ENCODE measurements around the gene ERC2.

ERC2 gene

DNA sequence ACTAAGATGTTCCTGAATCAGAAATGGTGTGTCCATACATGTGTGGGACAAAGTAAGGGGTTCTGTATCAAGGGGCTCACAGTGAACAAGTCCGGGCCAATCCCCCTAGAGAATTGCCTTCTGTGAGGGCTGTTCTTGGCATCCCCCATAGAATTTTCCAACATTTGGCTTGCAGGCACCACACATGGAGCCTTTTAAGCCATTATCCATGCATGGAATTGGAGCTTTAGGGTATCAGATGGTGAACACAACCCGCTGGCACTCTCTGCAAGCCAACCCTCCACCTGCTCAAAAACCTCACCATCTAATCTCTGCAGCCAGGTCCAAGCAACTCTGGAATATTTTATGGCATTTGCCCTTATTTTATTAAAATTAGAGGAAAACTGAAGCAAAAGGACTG is 278.7 kb downstream of the ERC2 start:
- no peak for DNase-seq (ENCODE audit: low read depth)

DNA sequence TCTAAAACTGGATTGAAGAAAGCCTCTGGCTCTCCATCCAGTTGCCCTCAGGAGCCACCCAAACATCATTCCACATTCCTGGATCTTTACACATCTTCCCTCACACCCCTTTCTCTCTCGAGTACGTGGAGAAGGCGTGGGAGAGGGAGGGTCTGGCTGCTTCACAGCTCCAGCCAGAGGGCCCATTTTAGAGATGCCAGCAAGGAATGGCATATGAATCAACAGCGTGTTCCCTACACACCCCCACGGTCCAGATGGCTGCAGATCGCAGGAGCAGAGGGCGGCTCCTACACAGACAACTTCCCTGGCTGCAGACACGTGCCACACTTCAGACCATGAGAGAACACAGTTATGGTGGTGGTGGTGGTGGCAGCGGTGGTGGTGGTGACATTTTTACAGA is 280.1 kb downstream of the ERC2 start:
- DNase-seq (ENCODE audit: low read depth) = no peak

DNA sequence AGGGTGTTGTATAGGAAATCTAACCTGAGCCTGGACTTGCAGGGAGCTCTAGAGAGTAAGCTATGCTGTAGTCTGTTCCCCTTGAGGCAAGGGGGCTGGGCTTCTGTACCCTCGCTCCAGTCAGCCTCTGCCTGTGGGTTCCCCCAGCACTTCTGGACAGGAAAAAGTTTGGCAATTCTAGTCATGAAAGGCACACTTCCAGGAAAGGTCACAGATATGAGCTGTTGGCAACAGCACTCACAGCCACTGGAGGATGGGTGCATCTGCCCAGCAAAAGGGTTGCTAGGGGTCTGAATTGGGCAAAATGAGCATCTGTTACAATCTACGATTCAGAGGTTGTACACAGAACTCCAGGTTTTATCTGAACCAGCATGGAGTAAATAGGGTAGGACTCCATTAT is 281.2 kb downstream of the ERC2 start:
- DNase-seq (ENCODE audit: low read depth) = no peak

GRCh38 chr3:56185827-56186226 is 282.4 kb downstream of the ERC2 start:
- no peak for DNase-seq (ENCODE audit: low read depth)

DNA sequence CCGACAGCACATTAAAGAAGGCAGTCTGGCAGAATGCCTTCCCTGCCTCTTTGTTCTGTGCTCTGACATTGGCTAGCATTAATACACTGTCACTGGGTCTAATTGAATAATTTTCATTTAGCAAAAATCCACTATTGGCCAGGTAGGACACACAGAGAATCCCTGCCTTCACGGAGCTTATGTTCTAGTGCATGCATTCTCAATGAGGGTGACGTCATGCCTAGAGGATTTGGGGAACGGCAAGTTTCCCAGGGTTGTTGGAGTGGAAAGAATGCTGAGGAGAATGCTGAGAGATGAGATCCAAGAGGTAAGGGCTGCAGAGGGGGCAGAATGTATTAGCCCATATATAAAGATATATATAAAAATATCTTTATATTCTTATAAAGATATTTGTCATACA is 284.7 kb downstream of the ERC2 start:
- DNase-seq (ENCODE audit: low read depth) = no peak

DNA sequence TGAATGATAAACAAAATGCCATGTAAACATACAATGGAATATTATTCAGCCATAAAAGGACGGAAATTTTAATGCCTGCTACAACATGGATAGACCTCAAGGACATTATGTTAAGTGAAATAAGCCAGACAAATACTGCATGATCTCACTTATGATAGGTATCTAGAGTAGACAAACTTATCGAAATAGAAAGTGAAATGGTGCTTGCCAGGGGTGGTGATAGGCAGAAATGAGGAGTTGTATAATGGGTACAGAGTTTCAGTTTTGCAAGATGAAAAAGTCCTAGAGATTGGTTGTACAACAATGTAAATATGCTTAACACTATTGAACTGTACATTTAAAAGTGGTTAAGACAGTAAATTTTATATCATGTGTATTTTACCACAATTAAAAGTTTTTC is 287.8 kb downstream of the ERC2 start:
- DNase-seq (ENCODE audit: low read depth) = no peak

- no peak for DNase-seq (ENCODE audit: low read depth)
Measured at GRCh38 chr3:56173601-56174000, 294.7 kb downstream of the ERC2 start.

- DNase-seq (ENCODE audit: low read depth) = no peak
Measured at GRCh38 chr3:56164436-56164835, 303.8 kb downstream of the ERC2 start.

GRCh38 chr3:56157693-56158362 is 310.4 kb downstream of the ERC2 start:
- no peak for DNase-seq (ENCODE audit: low read depth)

DNA sequence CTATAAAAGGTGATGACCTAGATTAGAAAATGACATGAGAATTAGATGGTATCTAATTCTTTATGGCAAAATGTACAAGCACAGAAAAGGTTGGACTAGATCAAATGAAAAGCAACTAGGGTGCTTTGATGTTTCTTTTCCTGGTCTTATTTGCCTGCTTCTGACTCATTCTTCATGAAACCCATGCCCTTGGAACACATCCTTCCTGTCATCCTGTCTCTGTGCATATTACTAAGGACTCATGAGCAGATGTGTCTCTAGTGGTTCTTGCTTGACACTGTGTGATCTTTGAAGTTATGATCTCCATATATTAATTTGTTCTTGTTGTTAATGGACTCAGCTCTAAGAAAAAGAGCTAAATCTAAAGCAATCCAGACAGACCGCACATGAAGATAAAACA is 314.0 kb downstream of the ERC2 start:
- no peak for DNase-seq (ENCODE audit: low read depth)

GRCh38 chr3:56147354-56147753 is 320.9 kb downstream of the ERC2 start:
- DNase-seq (ENCODE audit: low read depth) = no peak

DNA sequence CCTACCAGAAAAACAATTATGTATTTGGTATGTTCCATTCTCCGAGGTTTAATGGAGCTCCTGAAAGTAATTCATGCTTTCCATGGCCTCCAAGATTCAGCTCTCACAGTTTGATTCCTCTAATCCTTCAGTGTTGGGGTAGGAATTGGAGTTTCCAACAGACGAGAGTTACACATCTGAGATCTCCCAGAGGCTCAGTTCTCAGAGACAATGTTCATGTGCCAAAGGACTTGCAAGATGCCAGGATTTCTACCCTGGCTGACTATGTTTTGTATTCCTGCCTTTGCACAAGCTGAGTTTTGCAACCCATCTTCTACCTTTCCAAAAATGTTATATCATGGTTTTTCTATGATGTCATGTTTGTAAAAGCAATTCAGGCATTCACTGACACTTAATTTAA is 322.9 kb downstream of the ERC2 start:
- no peak for DNase-seq (ENCODE audit: low read depth)

DNA sequence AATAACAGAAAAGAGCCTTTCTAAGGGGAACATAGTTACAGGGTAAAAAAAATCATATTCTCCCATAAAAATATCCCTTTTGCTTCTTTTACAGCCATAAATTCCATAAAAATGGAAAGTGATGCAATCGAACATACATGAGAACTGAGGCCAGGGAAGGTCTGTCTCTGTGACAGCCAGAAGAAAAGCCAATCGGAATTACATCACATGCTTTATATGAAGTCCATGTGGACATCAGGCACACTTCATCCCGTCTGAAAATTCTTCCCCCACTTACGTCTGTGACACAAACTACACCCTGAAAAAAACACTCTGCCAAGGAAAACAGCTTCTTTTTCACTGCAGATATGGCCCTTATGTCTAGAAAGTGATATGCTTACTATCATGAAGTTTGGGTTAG is 323.5 kb downstream of the ERC2 start:
- DNase-seq (ENCODE audit: low read depth) = no peak

- no peak for DNase-seq (ENCODE audit: low read depth)
Measured at GRCh38 chr3:56137415-56137814, 330.9 kb downstream of the ERC2 start.

DNA sequence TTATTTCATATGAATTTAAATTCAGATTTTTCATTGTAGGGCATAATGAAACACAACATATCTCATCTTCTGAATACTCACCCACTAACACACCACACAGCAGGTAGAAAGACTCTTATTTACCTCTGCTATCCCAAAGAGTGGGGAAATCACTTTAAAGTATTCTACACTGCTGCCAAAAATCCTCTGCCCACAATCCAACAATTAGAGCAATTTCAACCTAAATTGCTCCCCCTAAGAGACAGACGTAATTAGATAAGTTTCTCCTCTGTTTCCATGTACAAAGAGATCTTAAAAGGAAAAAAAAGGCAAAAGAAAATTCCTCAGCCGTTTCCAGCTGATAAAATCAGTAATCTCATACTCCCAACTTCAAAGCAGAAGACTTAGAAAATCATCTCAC is 331.8 kb downstream of the ERC2 start:
- DNase-seq (ENCODE audit: low read depth) = no peak

- no peak for DNase-seq (ENCODE audit: low read depth)
Measured at GRCh38 chr3:56135941-56136340, 332.3 kb downstream of the ERC2 start.

- DNase-seq (ENCODE audit: low read depth) = no peak
Measured at GRCh38 chr3:56133423-56133822, 334.8 kb downstream of the ERC2 start.

DNA sequence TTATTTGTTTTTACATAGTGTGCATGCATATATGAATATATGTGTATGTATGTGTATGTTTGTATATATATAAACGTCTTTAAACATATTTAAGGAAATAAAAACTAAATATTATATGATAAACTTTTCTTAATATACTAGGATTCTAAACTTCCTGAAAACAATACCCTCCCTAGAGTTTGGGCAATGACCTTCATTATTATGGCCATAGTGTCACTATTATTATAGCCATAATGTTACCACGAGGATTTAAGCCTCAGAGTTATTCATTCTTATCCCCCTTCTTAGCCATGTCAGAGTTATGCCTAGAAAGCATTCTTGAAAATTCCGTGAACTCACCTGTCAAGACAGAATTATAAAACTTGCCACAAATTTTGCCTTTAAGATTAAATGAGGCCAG is 335.5 kb downstream of the ERC2 start:
- no peak for DNase-seq (ENCODE audit: low read depth)

GRCh38 chr3:56131974-56132590 is 336.2 kb downstream of the ERC2 start:
- DNase-seq (ENCODE audit: low read depth) = no peak

- DNase-seq (ENCODE audit: low read depth) = no peak
Measured at GRCh38 chr3:56130036-56130435, 338.2 kb downstream of the ERC2 start.

GRCh38 chr3:56126632-56127031 is 341.6 kb downstream of the ERC2 start:
- DNase-seq (ENCODE audit: low read depth) = no peak

DNA sequence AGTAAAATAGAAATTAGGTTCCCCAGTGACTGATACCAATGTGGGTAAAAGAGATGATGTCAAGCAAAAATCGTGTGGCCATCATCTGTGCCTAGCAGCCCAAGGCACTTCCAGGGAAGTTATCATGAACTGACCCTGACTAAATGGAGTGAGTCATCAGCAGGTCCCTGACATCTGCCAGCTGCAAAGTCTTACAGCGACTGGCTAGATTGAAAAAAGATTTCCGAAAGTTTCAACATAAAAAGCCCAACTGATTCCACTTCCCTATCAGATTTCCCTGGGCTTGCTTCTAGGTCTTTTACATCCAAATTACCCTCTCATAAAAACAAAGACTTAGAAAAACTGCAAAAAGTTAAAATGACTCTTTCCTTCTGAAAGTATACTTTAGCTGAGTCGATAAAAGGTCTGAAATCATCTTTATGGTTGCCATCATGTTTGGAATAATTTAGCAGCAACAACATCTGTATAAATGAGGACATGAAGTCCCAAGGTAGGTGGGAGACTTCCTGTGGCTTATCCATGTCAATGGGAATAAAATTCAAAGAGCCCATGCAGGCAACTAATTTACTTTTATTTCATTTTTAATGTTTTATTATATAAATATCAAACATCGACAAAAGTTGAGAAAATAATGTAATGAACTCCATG is 342.8 kb downstream of the ERC2 start:
- no peak for DNase-seq (ENCODE audit: low read depth)

DNA sequence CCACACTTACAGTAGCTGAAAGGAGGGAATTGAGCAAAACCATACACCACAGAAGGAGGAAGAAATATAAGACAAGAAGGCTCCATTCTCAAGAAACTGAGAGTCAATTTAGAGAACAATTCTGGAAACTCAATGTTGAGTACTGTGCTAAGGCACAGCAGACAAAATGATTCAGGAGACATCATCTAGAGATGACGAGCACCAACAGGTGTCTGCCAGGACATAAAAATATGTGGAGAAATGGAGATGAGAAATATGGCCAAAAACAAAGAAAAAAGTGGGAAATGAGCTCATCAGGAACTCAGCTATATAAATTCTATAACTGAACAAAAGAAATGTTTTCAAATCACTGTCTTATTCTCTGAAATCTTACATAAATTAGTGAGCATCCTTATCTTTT is 343.7 kb downstream of the ERC2 start:
- DNase-seq (ENCODE audit: low read depth) = no peak

DNA sequence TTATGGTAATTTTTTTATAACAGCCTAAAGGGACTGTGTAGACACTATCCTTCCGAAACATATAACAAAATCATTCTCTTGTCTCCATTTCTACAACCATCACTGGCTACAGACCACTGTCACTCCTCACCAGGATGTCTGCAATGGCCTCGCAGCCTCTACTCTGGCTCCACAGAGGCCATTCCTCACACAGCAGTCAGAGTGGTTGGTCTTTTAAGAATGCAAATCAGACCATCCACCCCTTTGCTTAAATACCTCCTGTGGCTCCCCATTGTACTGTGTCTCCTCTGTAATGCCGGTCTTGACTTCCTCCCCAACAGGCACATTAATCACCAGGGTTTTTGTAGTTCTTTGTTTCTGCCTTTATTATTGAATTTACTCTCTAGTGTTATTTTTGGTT is 344.8 kb downstream of the ERC2 start:
- DNase-seq (ENCODE audit: low read depth) = no peak
